ENCODE measurements around the gene NEGR1.

NEGR1 gene

GRCh38 chr1:72230746-72231145, 51.6 kb downstream of the NEGR1 start:
- no peak for DNase-seq (ENCODE audit: low read depth in 2 of 2)

- no peak for DNase-seq (ENCODE audit: low read depth in 2 of 2)
Measured at GRCh38 chr1:72229893-72230292, 52.4 kb downstream of the NEGR1 start.

- DNase-seq (ENCODE audit: low read depth in 2 of 2) = no peak
Measured at GRCh38 chr1:72227667-72228066, 54.7 kb downstream of the NEGR1 start.

- no peak for DNase-seq (ENCODE audit: low read depth in 2 of 2)
Measured at GRCh38 chr1:72224506-72224905, 57.8 kb downstream of the NEGR1 start.

GRCh38 chr1:72221811-72222210, 60.5 kb downstream of the NEGR1 start:
- no peak for DNase-seq (ENCODE audit: low read depth in 2 of 2)

- no peak for DNase-seq (ENCODE audit: low read depth in 2 of 2)
Measured at GRCh38 chr1:72218141-72218739, 64.1 kb downstream of the NEGR1 start.

- DNase-seq (ENCODE audit: low read depth in 2 of 2) = no peak
Measured at GRCh38 chr1:72207059-72207458, 75.3 kb downstream of the NEGR1 start.

GRCh38 chr1:72202761-72203160, 79.6 kb downstream of the NEGR1 start:
- no peak for DNase-seq (ENCODE audit: low read depth in 2 of 2)

- DNase-seq (ENCODE audit: low read depth in 2 of 2) = no peak
Measured at GRCh38 chr1:72197786-72198185, 84.6 kb downstream of the NEGR1 start.

- DNase-seq (ENCODE audit: low read depth in 2 of 2) = no peak
Measured at GRCh38 chr1:72186733-72187307, 95.5 kb downstream of the NEGR1 start.

GRCh38 chr1:72184099-72184701, 98.1 kb downstream of the NEGR1 start:
- DNase-seq (ENCODE audit: low read depth in 2 of 2) = no peak

GRCh38 chr1:72182859-72183258, 99.5 kb downstream of the NEGR1 start:
- no peak for DNase-seq (ENCODE audit: low read depth in 2 of 2)

- DNase-seq (ENCODE audit: low read depth in 2 of 2) = no peak
Measured at GRCh38 chr1:72178266-72178665, 104.1 kb downstream of the NEGR1 start.

- DNase-seq (ENCODE audit: low read depth in 2 of 2) = no peak
Measured at GRCh38 chr1:72177711-72178110, 104.6 kb downstream of the NEGR1 start.

- DNase-seq (ENCODE audit: low read depth in 2 of 2) = no peak
Measured at GRCh38 chr1:72170246-72170645, 112.1 kb downstream of the NEGR1 start.

GRCh38 chr1:72166426-72166825, 115.9 kb downstream of the NEGR1 start:
- no peak for DNase-seq (ENCODE audit: low read depth in 2 of 2)

GRCh38 chr1:72150508-72150907, 131.8 kb downstream of the NEGR1 start:
- DNase-seq (ENCODE audit: low read depth in 2 of 2) = no peak

GRCh38 chr1:72141875-72142274, 140.5 kb downstream of the NEGR1 start:
- no peak for DNase-seq (ENCODE audit: low read depth in 2 of 2)

- no peak for DNase-seq (ENCODE audit: low read depth in 2 of 2)
Measured at GRCh38 chr1:72140222-72140621, 142.1 kb downstream of the NEGR1 start.

- DNase-seq (ENCODE audit: low read depth in 2 of 2) = no peak
Measured at GRCh38 chr1:72137656-72138055, 144.7 kb downstream of the NEGR1 start.

GRCh38 chr1:72129869-72130268, 152.5 kb downstream of the NEGR1 start:
- no peak for DNase-seq (ENCODE audit: low read depth in 2 of 2)

- no peak for DNase-seq (ENCODE audit: low read depth in 2 of 2)
Measured at GRCh38 chr1:72122099-72122880, 160.0 kb downstream of the NEGR1 start.

GRCh38 chr1:72119491-72119890, 162.8 kb downstream of the NEGR1 start:
- no peak for DNase-seq (ENCODE audit: low read depth in 2 of 2)
